HG03159 (cell line): ENCODE measurements around the gene DRAXIN.
"Not testable (repeated sequence)": the region's sequence is repeated elsewhere in the genome, so short reads cannot be mapped to it uniquely, and the experiment has no call there.

ENCODE experiments used
- ATAC-seq: cut with Tn5 transposase; IDR thresholded peaks from one replicate; pipeline ENCODE4 v1.9.1; 2021; ENCODE audit warnings: mild to moderate bottlenecking, moderate library complexity; ENCODE audit not compliant: unreplicated experiment

Gene DRAXIN

GRCh38 chr1:11691302-11691914 is at the start of gene DRAXIN:
Gene DRAXIN (plus strand): TSS chr1:11691710. CDS start chr1:11706259, 14,549 bp downstream.
- no peak for ATAC-seq

DNA sequence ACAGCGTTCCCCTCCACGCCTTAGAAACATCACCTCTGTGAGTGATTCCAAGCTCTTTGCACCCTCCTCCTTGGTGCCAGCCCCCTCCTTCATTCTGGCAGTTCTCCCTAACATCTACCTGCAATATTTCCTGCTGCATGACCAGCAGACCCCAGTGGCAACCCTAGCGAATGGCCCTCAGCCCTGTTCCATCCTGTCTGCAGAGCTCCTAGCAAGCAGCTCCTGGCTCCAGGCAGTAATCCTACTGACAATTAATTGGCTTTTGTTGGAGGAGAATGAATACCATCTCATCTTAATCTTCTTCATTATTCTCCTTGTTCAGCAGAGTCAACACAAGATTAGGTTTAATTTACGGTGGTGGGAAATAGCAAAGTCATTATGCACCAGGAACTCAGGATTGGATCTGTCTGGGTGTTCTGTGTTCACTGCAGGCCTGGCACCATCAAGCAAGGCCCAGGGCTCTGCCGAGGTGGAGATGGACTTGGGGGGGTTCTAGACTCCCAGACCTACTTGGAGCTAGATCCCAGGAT is 49.7 kb upstream of the DRAXIN start:
- ATAC-seq: no peak

GRCh38 chr1:11642418-11643017 is 49.0 kb upstream of the DRAXIN start:
- ATAC-seq: not testable (repeated sequence)

DNA sequence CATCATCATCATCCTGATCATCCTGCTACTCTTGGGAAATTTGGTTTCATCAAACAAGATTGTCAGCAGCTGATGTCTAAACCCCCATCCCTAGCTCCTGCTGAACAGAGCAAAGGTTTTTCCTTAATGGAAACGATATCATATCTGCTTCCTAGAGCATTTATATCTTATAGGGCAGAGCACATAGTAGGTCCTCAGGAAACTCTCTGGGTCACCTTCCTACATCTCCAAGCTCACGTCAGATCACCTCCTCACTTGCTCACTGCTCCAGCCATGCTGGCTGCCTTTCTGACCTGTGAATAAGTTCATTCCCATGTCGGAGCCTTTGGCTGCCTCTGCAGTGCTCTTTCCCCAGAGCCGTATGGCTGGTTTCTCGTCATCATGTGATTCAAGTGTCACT is 47.7 kb upstream of the DRAXIN start:
- ATAC-seq: no peak

DNA sequence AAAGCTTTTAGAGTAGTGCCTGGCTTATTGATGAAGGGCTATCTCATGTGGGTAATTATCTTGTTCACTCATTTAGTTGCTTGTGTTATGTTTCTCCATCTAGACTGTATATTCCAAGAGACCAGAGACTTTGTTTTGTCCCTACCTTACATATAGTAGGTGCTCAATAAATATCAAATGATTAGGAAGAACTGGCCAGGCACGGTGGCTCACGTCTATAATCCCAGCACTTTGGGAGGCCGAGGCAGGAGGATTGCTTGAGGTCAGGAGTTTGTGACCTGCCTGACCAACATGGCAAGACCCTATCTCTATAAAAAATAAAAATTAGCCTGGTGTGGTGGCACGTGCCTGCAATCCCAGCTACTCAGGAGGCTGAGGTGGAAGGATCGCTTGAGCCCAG is 46.2 kb upstream of the DRAXIN start:
- ATAC-seq: no peak

GRCh38 chr1:11645670-11646265 is 45.7 kb upstream of the DRAXIN start:
- ATAC-seq: no peak

GRCh38 chr1:11646317-11646716 is 45.2 kb upstream of the DRAXIN start:
- no peak for ATAC-seq

- no peak for ATAC-seq
Measured at GRCh38 chr1:11647333-11647732, 44.2 kb upstream of the DRAXIN start.

DNA sequence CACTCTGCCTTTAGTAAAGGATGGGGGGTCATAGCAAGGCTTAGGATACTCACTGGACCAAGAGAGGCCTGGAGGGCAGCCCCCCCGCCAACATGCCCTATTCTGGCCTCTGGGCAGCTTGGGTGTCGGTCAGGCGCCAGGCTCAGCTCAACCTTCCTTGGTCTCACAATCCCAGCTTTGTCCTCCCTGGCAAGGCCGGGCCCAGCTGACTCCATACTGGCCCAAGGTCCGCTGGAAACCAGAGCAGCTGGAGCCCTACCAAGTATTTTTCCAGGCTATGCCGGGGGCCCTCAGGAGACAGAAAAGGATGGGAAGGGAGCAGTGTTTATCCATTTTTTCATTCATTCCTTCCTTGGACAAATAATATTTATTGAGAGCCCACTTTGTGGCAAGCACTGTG is 43.5 kb upstream of the DRAXIN start:
- ATAC-seq: no peak

DNA sequence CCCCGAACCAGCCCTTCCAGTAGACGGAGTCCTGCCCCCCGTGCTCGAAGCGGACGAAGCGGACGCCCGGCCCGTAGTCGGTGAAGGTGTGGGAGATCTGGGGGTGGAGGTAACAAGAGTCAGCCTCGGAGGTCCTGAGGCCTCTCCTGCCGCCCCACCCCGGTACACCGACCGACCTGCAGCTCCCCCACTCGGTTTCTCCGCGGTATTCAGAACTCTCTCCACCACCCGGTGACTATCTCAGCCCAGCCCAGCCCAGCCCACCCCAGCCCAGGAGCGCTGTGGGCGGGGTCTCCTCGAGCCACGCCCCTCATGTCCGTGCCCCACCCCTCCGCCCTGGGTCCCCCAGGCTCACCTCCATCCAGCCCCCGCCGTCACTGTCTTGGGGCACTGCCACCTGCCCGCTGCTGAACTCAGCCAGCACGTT is 42.8 kb upstream of the DRAXIN start:
- no peak for ATAC-seq

DNA sequence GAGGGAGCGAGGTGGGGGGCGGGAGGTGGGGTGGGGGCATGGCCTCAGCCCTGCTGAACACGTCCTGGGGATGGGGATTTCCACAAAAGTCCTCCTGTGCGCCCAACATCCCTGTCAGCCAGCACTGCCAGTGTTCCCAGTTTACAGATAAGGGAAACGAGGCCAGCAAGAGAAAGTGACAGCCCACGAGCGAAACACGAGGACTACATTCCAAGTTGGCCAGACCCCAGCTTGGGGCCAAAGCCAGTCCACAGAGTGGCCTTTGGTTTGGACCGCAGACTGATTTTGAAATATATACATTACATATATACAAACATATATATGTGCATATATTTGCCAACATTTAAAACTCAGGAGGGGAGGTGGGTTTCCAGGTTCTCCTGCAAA is 42.3 kb upstream of the DRAXIN start:
- no peak for ATAC-seq

DNA sequence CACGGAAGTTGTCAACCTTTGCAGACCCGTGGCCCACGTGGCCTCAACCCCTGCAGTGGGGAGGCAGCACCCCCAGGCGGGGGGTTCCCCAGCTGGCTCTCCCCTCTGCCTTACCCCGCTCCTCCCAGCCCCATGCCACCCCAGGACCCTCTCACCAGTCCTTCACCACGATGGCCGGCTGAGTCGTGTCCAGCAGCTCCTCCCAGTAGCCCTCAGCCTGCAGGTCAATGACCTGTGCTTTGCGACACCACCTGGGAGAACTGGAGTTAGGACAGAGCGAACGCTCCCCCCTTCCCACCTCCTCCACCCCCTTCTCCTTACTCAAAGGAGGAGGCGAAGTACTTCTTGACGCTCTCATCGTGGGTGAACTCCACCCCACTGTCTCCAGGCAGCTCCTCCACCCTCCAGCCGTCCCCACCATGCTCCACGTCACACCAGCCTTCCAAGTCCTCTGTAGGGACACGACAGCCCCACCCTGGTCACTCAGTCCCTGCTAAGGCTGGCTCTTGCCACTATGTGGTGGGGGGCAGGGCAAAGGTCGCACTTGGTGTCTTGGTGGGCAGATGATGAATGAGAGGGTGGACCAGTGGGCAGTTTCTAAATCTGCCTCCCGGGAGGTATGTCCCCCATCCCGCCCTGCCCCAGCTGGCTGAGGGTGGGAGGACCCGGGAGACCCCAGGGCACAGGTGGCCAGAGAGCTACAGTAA is 41.7 kb upstream of the DRAXIN start:
- ATAC-seq: no peak

- ATAC-seq: no peak
Measured at GRCh38 chr1:11650331-11650991, 41.0 kb upstream of the DRAXIN start.

GRCh38 chr1:11651017-11651416 is 40.5 kb upstream of the DRAXIN start:
- no peak for ATAC-seq

DNA sequence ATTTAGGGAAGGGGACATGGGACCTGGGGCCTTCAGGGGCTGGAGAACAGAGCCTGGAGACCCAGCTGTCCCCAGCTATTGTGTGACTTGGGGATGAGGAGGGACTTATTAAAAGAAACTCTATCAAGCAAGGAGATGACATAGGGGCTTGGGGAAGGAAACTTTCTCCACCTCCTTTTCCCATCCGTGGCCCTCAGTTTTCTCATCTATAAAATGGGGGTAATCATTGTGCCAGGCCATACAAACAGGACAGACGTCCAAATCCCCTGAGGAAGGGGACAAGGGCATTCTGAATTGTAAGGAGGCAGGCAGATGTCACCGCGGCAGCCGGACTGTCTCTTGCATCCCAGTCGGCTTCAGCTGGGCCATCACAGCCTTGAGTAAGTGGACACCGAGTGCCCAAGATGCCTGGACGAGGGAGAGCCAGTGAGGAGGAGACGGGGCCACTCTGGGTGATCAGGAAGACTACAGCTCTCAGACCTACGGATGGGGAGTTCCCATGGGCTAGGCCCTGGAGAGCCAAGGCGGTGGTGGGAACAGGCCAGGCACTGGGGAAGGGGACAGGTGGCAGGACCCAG is 39.2 kb upstream of the DRAXIN start:
- ATAC-seq: no peak

DNA sequence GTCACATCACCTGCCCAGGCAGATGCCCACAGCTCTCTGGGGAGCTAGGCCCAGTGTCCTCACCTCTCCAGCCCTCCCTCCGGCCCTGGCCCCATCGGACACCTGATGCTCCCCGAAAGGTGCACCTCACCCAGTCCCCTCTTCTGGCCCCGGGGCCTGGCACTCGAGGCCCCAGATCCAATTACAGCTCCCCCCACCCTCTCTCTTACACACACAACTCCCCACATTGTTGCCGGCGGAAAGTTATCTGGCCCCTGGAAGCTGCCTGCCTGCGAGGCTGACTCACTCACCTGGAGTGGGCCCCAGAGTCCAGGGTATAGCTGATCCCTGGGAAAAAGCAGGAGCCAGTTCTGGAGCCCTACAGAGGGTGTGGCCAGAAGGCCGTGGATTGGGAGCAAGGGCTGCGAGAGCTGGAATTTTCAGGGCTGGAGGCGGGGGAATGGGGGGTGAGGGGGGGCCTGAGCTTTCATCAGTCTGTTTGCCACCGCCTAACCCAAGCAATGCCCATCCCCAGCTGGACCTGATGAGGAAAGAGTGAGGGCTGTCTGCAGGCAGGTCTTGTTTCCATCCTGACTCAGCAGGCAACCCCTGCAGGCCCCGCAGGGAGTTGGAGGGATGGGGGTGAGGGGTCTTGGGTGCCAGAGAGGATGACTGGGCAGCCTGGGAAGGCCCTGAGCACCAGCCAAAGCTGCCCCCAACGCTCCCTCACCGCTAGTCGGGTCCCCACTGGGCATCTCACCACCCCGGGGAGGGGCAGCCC is 38.2 kb upstream of the DRAXIN start:
- no peak for ATAC-seq

- no peak for ATAC-seq
Measured at GRCh38 chr1:11653861-11654136, 37.7 kb upstream of the DRAXIN start.

DNA sequence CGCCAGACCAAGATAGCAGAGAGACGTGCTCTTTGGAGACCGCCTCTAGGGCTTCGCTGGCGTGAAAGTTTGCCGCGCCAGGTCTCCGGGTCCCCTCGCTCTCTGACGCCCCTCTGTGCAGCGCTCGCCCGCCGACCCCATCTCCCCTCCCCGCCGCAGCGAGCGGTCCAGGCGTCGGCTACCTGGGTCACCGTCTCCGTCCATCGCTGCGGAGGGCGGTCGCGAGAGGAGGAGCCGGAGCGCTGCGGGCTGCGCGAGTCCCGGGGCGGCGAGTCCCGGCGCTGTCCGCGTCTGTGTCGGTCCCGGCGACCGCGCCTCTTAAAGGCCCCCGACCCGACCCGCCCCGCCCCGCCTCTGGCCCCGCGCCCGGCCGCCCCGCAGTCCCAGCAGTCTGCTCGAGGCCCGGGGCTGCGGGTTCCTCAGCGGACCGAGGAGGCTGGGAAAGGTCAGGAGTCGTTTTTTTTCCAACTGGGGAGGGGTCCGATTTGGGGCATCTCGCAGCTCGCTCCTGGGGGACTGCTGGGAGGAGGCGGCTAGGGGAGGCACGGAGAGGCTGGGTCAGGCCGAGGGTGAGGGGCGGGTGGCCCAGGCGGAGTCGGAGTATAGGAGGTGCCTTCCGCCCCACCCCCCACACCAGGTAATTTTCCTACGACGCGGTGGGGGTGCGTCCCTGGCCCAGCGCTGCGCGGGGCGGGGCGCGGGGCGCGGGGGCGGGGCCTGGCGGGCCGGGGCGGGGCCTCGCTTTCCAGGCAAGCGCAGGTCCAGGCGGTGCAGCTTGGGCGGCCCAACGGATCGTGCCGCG is 37.2 kb upstream of the DRAXIN start, which contains the start of the genes FBXO2 and FBXO44:
TSS of gene FBXO2 (minus strand) at position 293 of the 802 bp plus-strand sequence. CDS start at position 204, 89 bp downstream.
TSS of gene FBXO44 (plus strand) at position 741 of the 802 bp plus-strand sequence. CDS start 959 bp downstream, outside the sequence.
- peak; percentile 75 for ATAC-seq
